ENCODE measurements around the gene TALDO1.

The TALDO1 gene

GRCh38 chr11:747158-748006 lies at the start of gene TALDO1:
Gene TALDO1 (plus strand): TSS chr11:747464. CDS start chr11:747482, 18 bp downstream.
- peak; percentile 71 to 88 for DNase-seq (ENCODE audit: low read depth in 2 of 2)

- no peak for DNase-seq (ENCODE audit: low read depth in 2 of 2)
Measured at GRCh38 chr11:697811-698311, 49.4 kb upstream of the TALDO1 start.

- DNase-seq (ENCODE audit: low read depth in 2 of 2): no peak
Measured at GRCh38 chr11:698493-699115, 48.7 kb upstream of the TALDO1 start.

GRCh38 chr11:699116-699508 lies 48.2 kb upstream of the TALDO1 start:
- no peak for DNase-seq (ENCODE audit: low read depth in 2 of 2)

GRCh38 chr11:699753-700152 lies 47.5 kb upstream of the TALDO1 start:
- DNase-seq (ENCODE audit: low read depth in 2 of 2): no peak

GRCh38 chr11:701741-702461 lies 45.4 kb upstream of the TALDO1 start:
- DNase-seq (ENCODE audit: low read depth in 2 of 2): no peak

- no peak for DNase-seq (ENCODE audit: low read depth in 2 of 2)
Measured at GRCh38 chr11:702462-703461, 44.5 kb upstream of the TALDO1 start.

GRCh38 chr11:703506-703905 lies 43.8 kb upstream of the TALDO1 start:
- no peak for DNase-seq (ENCODE audit: low read depth in 2 of 2)

GRCh38 chr11:704228-704674 lies 43.0 kb upstream of the TALDO1 start:
- DNase-seq (ENCODE audit: low read depth in 2 of 2): no peak

- no peak for DNase-seq (ENCODE audit: low read depth in 2 of 2)
Measured at GRCh38 chr11:704781-705645, 42.3 kb upstream of the TALDO1 start.

- DNase-seq (ENCODE audit: low read depth in 2 of 2): no peak
Measured at GRCh38 chr11:705646-706438, 41.4 kb upstream of the TALDO1 start, which contains the start of gene EPS8L2. Gene EPS8L2 (plus strand): TSS chr11:706231. CDS start chr11:709408, 3,177 bp downstream.

GRCh38 chr11:706439-706956 lies 40.8 kb upstream of the TALDO1 start:
- no peak for DNase-seq (ENCODE audit: low read depth in 2 of 2)

- no peak for DNase-seq (ENCODE audit: low read depth in 2 of 2)
Measured at GRCh38 chr11:706957-707816, 40.1 kb upstream of the TALDO1 start.

GRCh38 chr11:707817-708420 lies 39.3 kb upstream of the TALDO1 start:
- DNase-seq (ENCODE audit: low read depth in 2 of 2): no peak

- no peak for DNase-seq (ENCODE audit: low read depth in 2 of 2)
Measured at GRCh38 chr11:708511-708910, 38.8 kb upstream of the TALDO1 start.

- no peak for DNase-seq (ENCODE audit: low read depth in 2 of 2)
Measured at GRCh38 chr11:709109-709997, 37.9 kb upstream of the TALDO1 start.
